CD4-positive, alpha-beta T cell (primary cell): ENCODE measurements around the gene ADM2. TPM values are rescaled to one million over a fixed set of nuclear protein-coding genes. Genes with fewer than 3 reads are reported as not detected.

Source experiments
- ATAC-seq: fragments of 200-7000 bp; cut with Tn5 transposase; one replicate; pipeline ENCODE4 v1.10.0; 2022; ENCODE audit warnings: mild to moderate bottlenecking; ENCODE audit not compliant: poor library complexity
- CTCF ChIA-PET: fragments of 350-600 bp; sonication (Branson Sonifier 250); formaldehyde crosslinking; loops from one replicate; lab custom pipeline; 2021; ENCODE audit warnings: antibody characterized with exemption, inconsistent platforms; lab: Charles Lee
- POLR2A ChIA-PET: fragments of 350-600 bp; sonication (Branson Sonifier 250); formaldehyde crosslinking; loops from one replicate; lab custom pipeline; 2021; ENCODE audit warnings: antibody characterized with exemption, inconsistent platforms; lab: Charles Lee
- DNase-seq, 14 experiments: peaks; one replicate each; pipeline ENCODE4 v3.0.0-alpha.2; 2013 to 2020; ENCODE audit warnings: mixed read lengths in 2 of 14
- H3K27ac ChIP-seq, 2 donors: one replicate each; pipeline versions ENCODE4 v1.5.1 to v1.7.0; 2013; ENCODE audit warnings: low read length in 2 of 2, low read depth in 1 of 2, mild to moderate bottlenecking in 1 of 2
- H3K27me3 ChIP-seq, 2 experiments: 1 replicate in 1 of 2; 2 replicates in 1 of 2; pipeline versions ENCODE4 v1.6.1 to v1.7.0; 2013; ENCODE audit warnings: low read length in 2 of 2, control low read depth in 1 of 2, mild to moderate bottlenecking in 1 of 2, moderate library complexity in 1 of 2; ENCODE audit not compliant: insufficient read depth in 2 of 2, control insufficient read depth in 1 of 2
- H3K36me3 ChIP-seq: one replicate; pipeline ENCODE4 v1.6.1; 2013; ENCODE audit warnings: low read length, control low read depth; ENCODE audit not compliant: insufficient read depth
- H3K4me1 ChIP-seq: one replicate; pipeline ENCODE4 v1.6.1; 2013; ENCODE audit warnings: low read length, control low read depth; ENCODE audit not compliant: insufficient read depth
- H3K4me3 ChIP-seq: one replicate; pipeline ENCODE4 v1.5.1; 2013; ENCODE audit warnings: mild to moderate bottlenecking, low read length, moderate library complexity
- H3K9me3 ChIP-seq, 2 experiments: 1 replicate in 1 of 2; 2 replicates in 1 of 2; pipeline versions ENCODE4 v1.6.1 to v1.7.0; 2013; ENCODE audit warnings: low read length in 2 of 2, mild to moderate bottlenecking in 2 of 2, control low read depth in 1 of 2, moderate library complexity in 1 of 2; ENCODE audit not compliant: control insufficient read depth in 1 of 2, insufficient read depth in 1 of 2
- H3K27ac Mint-ChIP-seq: one replicate; pipeline ENCODE4 v1.8.0; 2020; ENCODE audit warnings: mixed read lengths
- H3K27me3 Mint-ChIP-seq: one replicate; pipeline ENCODE4 v1.8.0; 2021; ENCODE audit warnings: mixed read lengths
- H3K36me3 Mint-ChIP-seq: one replicate; pipeline ENCODE4 v1.8.0; 2021; ENCODE audit warnings: low read depth, mixed read lengths
- H3K4me1 Mint-ChIP-seq: one replicate; pipeline ENCODE4 v1.8.0; 2021; ENCODE audit warnings: low read depth, mixed read lengths
- H3K4me3 Mint-ChIP-seq: one replicate; pipeline ENCODE4 v1.8.0; 2020; ENCODE audit warnings: mild to moderate bottlenecking, mixed read lengths
- H3K9me3 Mint-ChIP-seq: one replicate; pipeline ENCODE4 v1.8.0; 2020; ENCODE audit warnings: mixed read lengths
- CTCF ChIP-seq: fragments of 200-600 bp; IDR thresholded peaks from one replicate; pipeline ENCODE4 v1.8.0; 2022; ENCODE audit warnings: antibody characterized with exemption, mild to moderate bottlenecking
- intact Hi-C, 2 experiments: fragments of 100-400 bp; cut with DNase I in 1 of 2; cut with micrococcal nuclease in 1 of 2; formaldehyde crosslinking; loops; one replicate each; pipeline versions ENCODE4 v1.15.1 to v1.9.0; 2023 to 2025; cut with DNase I, micrococcal nuclease
- total RNA-seq, 174 experiments: library from RNA in 2 of 174; stranded (reverse) in 2 of 174; gene quantifications; one replicate each; pipeline ENCODE4 v1.2.3 and lab custom pipeline; 2021 to 2026

ADM2 gene
- total RNA-seq, 2 experiments from 2014 or later, result 1.1 to 1.6 TPM

DNA sequence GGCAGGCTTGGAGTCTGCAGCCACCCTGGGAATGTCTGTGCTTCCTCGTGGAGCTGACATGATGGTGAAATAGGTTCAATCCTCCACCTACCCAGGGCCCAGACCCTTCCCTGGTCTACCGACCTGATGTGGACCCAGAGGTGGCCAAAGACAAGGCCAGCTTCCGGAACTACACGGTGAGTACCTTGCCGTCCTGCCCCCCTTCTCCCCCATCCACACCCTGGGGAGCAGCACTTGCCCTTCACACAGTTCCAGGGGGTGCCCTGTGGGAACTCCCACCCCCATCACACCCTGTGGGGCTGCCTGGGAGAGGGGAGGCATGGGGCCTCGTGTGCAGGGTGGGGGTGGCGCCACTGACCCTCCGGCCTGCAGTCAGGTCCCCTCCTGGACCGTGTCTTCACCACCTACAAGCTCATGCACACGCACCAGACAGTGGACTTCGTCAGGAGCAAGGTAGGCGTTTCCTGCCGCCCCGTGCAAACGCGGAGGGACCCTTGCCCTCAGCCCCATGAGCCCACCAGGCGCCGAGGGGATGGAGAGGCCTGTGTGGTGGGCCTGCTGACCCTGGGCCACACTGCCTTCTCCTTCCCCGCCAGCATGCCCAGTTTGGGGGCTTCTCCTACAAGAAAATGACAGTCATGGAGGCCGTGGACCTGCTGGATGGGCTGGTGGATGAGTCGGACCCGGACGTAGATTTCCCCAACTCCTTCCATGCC is 6.1 kb downstream of the ADM2 start:
- no peak for ATAC-seq

GRCh38 chr22:50488006-50488677 is 6.8 kb downstream of the ADM2 start:
- Mint-ChIP-seq H3K27me3 (no peaks in the 10 kb centered on the region), H3K4me3 (no peak overlapping the region), H3K27ac (no peak overlapping the region), H3K4me1 (peaks cover 12% of the 10 kb centered on the region), H3K9me3 (no peaks in the 10 kb centered on the region), H3K36me3 (no peaks in the 10 kb centered on the region)
- ATAC-seq, result no peak
- Histone ChIP-seq H3K4me3 (no peak overlapping the region), H3K9me3 (no peaks in the 10 kb centered on the region), H3K27me3 (no peaks in the 10 kb centered on the region), H3K36me3 (no peaks in the 10 kb centered on the region), H3K4me1 (peaks cover 12% of the 10 kb centered on the region), H3K27ac (no peak overlapping the region)
- POLR2A ChIA-PET, result no interaction called here
- CTCF ChIA-PET, result no interaction called here
- DNase-seq, result no peak
- TF ChIP-seq CTCF, result no peak
- intact Hi-C loops, result no loop called here

More for the DNA sequence above, 6.1 kb downstream of the ADM2 start:
- CTCF ChIA-PET, result no interaction called here
- no peak for TF ChIP-seq CTCF
- Histone ChIP-seq H3K27ac (no peak overlapping the region), H3K4me1 (peaks cover 16% of the 10 kb centered on the region), H3K4me3 (no peak overlapping the region), H3K27me3 (no peaks in the 10 kb centered on the region), H3K9me3 (no peaks in the 10 kb centered on the region), H3K36me3 (no peaks in the 10 kb centered on the region)
- POLR2A ChIA-PET, result no interaction called here
- H3K36me3 Mint-ChIP-seq, result no peaks in the 10 kb centered on the region
- DNase-seq, result no peak
- H3K27me3 Mint-ChIP-seq, result no peaks in the 10 kb centered on the region
- peaks cover 12% of the 10 kb centered on the region for H3K4me1 Mint-ChIP-seq
- H3K9me3 Mint-ChIP-seq, result no peaks in the 10 kb centered on the region
- intact Hi-C loops, result no loop called here
- H3K4me3 Mint-ChIP-seq, result no peak overlapping the region
- no peak overlapping the region for H3K27ac Mint-ChIP-seq

DNA sequence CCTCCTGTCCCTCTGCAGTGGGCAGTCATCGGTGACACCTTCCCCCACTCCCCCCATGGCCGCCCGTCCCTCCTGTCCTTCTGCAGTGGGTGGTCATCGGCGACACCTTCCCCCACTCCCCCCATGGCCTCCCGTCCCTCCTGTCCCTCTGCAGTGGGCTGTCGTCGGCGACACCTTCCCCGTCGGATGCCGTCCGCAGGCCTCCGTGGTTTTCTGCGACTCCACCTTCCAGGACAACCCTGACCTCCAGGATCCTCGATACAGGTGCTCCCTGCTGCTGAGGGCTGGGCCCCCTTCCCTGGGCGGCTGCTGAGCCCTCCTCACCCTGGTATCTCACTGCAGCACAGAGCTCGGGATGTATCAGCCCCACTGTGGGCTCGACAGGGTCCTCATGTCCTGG is 7.5 kb downstream of the ADM2 start:
- CTCF ChIA-PET, result no interaction called here
- H3K27me3 ChIP-seq, result no peaks in the 10 kb centered on the region
- intact Hi-C loops, result no loop called here
- DNase-seq (peak in 1 of 14 experiments; percentile 11), ATAC-seq (no peak)
- no peak overlapping the region for H3K27ac Mint-ChIP-seq
- H3K36me3 ChIP-seq, result no peaks in the 10 kb centered on the region
- POLR2A ChIA-PET, result no interaction called here
- H3K4me3 ChIP-seq, result no peak overlapping the region
- no peaks in the 10 kb centered on the region for H3K9me3 Mint-ChIP-seq
- H3K27me3 Mint-ChIP-seq, result no peaks in the 10 kb centered on the region
- no peak overlapping the region for H3K27ac ChIP-seq
- peaks cover 12% of the 10 kb centered on the region for H3K4me1 Mint-ChIP-seq
- no peak for TF ChIP-seq CTCF
- no peaks in the 10 kb centered on the region for H3K36me3 Mint-ChIP-seq
- peaks cover 12% of the 10 kb centered on the region for H3K4me1 ChIP-seq
- no peak overlapping the region for H3K4me3 Mint-ChIP-seq
- H3K9me3 ChIP-seq, result no peaks in the 10 kb centered on the region
